H1 (cell line): ENCODE results near the gene STX8. TPM values are rescaled to one million over a fixed set of nuclear protein-coding genes. Genes with fewer than 3 reads are reported as not detected.

ENCODE experiments used
- SAP30 ChIP-seq: fragments of 300-600 bp; sonication (generic); IDR thresholded peaks from 2 replicates; pipeline ENCODE4 v1.7.1; 2012; ENCODE audit warnings: low read length, moderate library complexity, mild to moderate bottlenecking, inconsistent platforms; ENCODE audit not compliant: insufficient read depth, insufficient replicate concordance
- SIX5 ChIP-seq: IDR thresholded peaks from 2 replicates; pipeline ENCODE4 v1.6.1; 2011; ENCODE audit warnings: mild to moderate bottlenecking, low read depth, low read length
- polyA plus RNA-seq, 7 experiments: library from polyadenylated mRNA; depleted of rRNA in 3 of 7; stranded (reverse) in 5 of 7; unstranded in 2 of 7; fragments of >200 nt in 5 of 7; fragments of 200-250 nt in 2 of 7; gene quantifications; 1 replicate in 5 of 7; 2 replicates in 1 of 7; 4 replicates in 1 of 7; pipeline versions ENCODE4 v1.2.1 to v1.2.3, GENCODE V29; 2011 to 2013; ENCODE audit warnings: missing spikeins in 2 of 7, mixed read lengths in 2 of 7
- total RNA-seq: library from RNA; stranded (reverse); fragmentation: NEBNext Ultra II Directional; extraction: Animal tissue kit (Norgen Biotek cat#: 25700); gene quantifications from 2 replicates; pipeline ENCODE4 v1.2.1, GENCODE V29; 2021

Gene STX8
- total and polyA plus RNA-seq, 2 of the 8 experiments (the other 6 are each of a cell fraction or from before 2014, with no cell fraction given), result 22.8 to 42.5 TPM

GRCh38 chr17:9208381-9209105 is 367.1 kb downstream of the STX8 start (continued):
- TF ChIP-seq SIX5 (no peak), SAP30 (no peak)
